GM20000 (cell line): ENCODE data around the gene MED29.
A peak's percentile ranks its signal among the peaks of the same experiment; 100 is the strongest.

ENCODE experiments used
- DNase-seq: peaks from one replicate; pipeline ENCODE4 v3.0.0; 2012; ENCODE audit warnings: low spot score
- CTCF ChIP-seq: IDR thresholded peaks from 2 replicates; pipeline ENCODE4 v1.5.1; 2012; ENCODE audit warnings: mild to moderate bottlenecking, control low read depth; ENCODE audit errors: extremely low read depth, missing control alignments

The MED29 gene

DNA sequence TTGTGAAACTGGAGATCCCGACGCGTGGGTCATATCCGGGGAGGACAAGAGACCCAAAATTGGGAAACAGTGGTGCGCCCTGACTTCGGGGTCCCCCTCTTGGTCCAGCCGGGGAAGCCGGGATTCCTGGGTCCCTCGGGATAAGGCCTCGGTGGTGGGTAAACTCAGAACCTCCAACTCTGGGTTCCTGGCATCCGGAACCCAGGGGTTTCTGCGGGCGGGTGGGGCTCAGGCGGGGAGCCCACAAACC, 16.2 kb downstream of the MED29 start:
- DNase-seq, result no peak
- no peak for TF ChIP-seq CTCF

DNA sequence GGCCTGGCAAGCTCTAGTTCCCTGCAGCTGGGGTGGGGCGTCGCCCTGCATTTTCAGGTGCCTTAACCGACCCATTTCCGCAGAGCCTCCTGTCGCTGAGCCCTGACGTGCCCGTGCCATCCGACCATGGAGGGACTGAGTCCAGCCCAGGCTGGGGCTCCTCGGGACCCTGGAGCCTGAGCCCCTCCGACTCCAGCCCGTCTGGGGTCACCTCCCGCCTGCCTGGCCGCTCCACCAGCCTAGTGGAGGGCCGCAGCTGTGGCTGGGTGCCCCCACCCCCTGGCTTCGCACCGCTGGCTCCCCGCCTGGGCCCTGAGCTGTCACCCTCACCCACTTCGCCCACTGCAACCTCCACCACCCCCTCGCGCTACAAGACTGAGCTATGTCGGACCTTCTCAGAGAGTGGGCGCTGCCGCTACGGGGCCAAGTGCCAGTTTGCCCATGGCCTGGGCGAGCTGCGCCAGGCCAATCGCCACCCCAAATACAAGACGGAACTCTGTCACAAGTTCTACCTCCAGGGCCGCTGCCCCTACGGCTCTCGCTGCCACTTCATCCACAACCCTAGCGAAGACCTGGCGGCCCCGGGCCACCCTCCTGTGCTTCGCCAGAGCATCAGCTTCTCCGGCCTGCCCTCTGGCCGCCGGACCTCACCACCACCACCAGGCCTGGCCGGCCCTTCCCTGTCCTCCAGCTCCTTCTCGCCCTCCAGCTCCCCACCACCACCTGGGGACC, 16.6 kb downstream of the MED29 start:
- DNase-seq, result no peak
- TF ChIP-seq CTCF, result no peak

DNA sequence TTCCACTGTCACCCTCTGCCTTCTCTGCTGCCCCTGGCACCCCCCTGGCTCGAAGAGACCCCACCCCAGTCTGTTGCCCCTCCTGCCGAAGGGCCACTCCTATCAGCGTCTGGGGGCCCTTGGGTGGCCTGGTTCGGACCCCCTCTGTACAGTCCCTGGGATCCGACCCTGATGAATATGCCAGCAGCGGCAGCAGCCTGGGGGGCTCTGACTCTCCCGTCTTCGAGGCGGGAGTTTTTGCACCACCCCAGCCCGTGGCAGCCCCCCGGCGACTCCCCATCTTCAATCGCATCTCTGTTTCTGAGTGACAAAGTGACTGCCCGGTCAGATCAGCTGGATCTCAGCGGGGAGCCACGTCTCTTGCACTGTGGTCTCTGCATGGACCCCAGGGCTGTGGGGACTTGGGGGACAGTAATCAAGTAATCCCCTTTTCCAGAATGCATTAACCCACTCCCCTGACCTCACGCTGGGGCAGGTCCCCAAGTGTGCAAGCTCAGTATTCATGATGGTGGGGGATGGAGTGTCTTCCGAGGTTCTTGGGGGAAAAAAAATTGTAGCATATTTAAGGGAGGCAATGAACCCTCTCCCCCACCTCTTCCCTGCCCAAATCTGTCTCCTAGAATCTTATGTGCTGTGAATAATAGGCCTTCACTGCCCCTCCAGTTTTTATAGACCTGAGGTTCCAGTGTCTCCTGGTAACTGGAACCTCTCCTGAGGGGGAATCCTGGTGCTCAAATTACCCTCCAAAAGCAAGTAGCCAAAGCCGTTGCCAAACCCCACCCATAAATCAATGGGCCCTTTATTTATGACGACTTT, 17.4 kb downstream of the MED29 start:
- no peak for DNase-seq
- TF ChIP-seq CTCF, result no peak

- no peak for TF ChIP-seq CTCF
- DNase-seq, result peak; percentile 69
These were observed 18.2 kb downstream of the MED29 start for GRCh38 chr19:39409208-39410016.

DNA sequence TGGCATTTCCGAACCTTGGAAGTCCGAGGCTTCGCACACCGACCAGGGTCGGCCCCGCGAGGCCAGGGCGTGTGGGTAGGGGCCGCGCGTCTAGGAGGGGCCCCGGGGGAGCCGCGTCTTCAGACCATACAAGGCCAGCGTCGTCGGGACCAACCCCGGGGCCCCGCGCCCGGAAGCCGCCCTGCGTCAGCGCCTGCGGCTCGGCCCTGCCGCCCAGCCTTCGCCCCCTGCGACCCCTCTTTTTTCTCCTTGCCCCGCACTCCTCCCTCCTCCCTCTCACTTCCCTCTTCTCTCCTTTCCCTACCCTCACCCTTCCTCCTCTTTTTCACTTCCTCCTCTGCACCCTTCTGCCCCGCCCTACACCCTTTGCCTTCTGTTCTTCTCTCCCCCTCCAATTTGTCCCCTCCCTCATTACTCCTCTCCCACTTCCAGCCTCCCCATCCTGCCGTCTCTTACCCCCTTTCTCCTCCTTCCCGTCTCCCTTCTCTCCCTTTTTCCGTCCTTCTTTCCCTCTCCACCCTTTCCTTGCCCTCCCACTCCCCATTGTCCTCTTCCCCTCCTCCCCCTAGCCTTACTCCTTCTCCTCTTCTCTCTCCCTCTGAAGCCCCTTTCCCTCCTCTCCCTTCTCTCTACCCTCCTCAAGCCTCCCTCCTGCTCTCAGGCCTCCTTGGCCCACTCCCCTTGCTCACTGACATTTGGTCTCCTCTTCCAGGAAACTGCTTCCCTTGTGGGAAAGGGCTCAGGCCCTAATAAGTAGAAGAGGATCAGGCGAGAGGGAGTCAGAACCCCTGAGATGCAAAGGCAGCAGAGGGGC, 19.0 kb downstream of the MED29 start:
- DNase-seq, result peak; percentile 83
- TF ChIP-seq CTCF, result no peak

DNA sequence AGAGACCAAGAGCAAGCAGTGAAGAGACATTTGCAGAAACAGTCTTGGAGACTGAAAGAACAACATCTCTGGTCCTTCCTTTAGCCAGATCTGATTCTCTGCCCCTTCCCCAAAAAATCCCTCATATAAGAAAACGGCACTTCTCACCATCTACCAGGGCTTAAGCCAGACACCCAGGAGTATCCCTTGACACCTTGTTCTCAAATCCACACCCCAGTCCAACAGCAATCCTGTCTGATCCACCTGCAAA, 19.6 kb downstream of the MED29 start:
- no peak for DNase-seq
- TF ChIP-seq CTCF, result no peak
